Neural cell (in vitro differentiated cells): ENCODE measurements around the gene TBKBP1. TPM values are rescaled to one million over a fixed set of nuclear protein-coding genes. Genes with fewer than 3 reads are reported as not detected.

ENCODE experiments used
- H2AFZ ChIP-seq: fragments of 200-600, 300-800 bp; sonication (generic), shearing (Covaris generic); 2 replicates; pipeline ENCODE4 v1.6.0; 2014; ENCODE audit warnings: low read depth, mild to moderate bottlenecking, antibody characterized with exemption, low read length, moderate library complexity
- H3F3A ChIP-seq: fragments of 200-600 bp; shearing (Covaris generic); 2 replicates; pipeline ENCODE4 v1.6.1; 2016; ENCODE audit warnings: mild to moderate bottlenecking, moderate library complexity, mixed read lengths, antibody characterized with exemption, low read length; ENCODE audit not compliant: insufficient read depth, poor library complexity, severe bottlenecking
- H3K27ac ChIP-seq: fragments of 200-600, 300-800 bp; sonication (generic), shearing (Covaris generic); 2 replicates; pipeline ENCODE4 v1.5.1; 2014; ENCODE audit warnings: mild to moderate bottlenecking, low read length, moderate library complexity
- H3K27me3 ChIP-seq: fragments of 300-800, 200-600 bp; sonication (generic), shearing (Covaris generic); 2 replicates; pipeline ENCODE4 v1.6.0; 2014; ENCODE audit warnings: mild to moderate bottlenecking, low read depth, low read length, moderate library complexity; ENCODE audit not compliant: insufficient read depth
- H3K36me3 ChIP-seq: fragments of 300-800, 200-600 bp; sonication (generic), shearing (Covaris generic); 2 replicates; pipeline ENCODE4 v1.5.1; 2014; ENCODE audit warnings: mild to moderate bottlenecking, antibody characterized with exemption, low read length, moderate library complexity; ENCODE audit not compliant: insufficient read depth
- H3K4me2 ChIP-seq: fragments of 300-800, 200-600 bp; sonication (generic), shearing (Covaris generic); 2 replicates; pipeline ENCODE4 v1.6.0; 2014; ENCODE audit warnings: mild to moderate bottlenecking, low read length
- H3K4me3 ChIP-seq: fragments of 300-800, 200-600 bp; sonication (generic), shearing (Covaris generic); 2 replicates; pipeline ENCODE4 v1.5.1; 2014; ENCODE audit warnings: mild to moderate bottlenecking, low read length, moderate library complexity
- H3K79me2 ChIP-seq: fragments of 200-600 bp; shearing (Covaris generic); replicated peaks from 2 replicates; pipeline ENCODE4 v1.6.0; 2014; ENCODE audit warnings: mild to moderate bottlenecking, low read length, moderate library complexity; ENCODE audit not compliant: insufficient read depth
- H3K9ac ChIP-seq: fragments of 300-800, 200-600 bp; sonication (generic), shearing (Covaris generic); 2 replicates; pipeline ENCODE4 v1.6.1; 2016; ENCODE audit warnings: mild to moderate bottlenecking, low read length, mixed read lengths
- H3K9me2 ChIP-seq: fragments of 200-600 bp; shearing (Covaris generic); 2 replicates; pipeline ENCODE4 v1.6.1; 2016; ENCODE audit warnings: mild to moderate bottlenecking, low read length, mixed read lengths; ENCODE audit not compliant: insufficient read depth
- H3K9me3 ChIP-seq: fragments of 200-600, 300-800 bp; sonication (generic), shearing (Covaris generic); 2 replicates; pipeline ENCODE4 v1.6.1; 2016; ENCODE audit warnings: mild to moderate bottlenecking, mixed run types, low read length, moderate library complexity, mixed read lengths
- H4K20me1 ChIP-seq: fragments of 200-600 bp; shearing (Covaris generic); 2 replicates; pipeline ENCODE4 v1.6.1; 2016; ENCODE audit warnings: mild to moderate bottlenecking, mixed run types; ENCODE audit not compliant: insufficient read depth
- EP300 ChIP-seq: fragments of 450-650 bp; conservative IDR thresholded peaks from 2 replicates; pipeline ENCODE4 v1.6.1; 2014; ENCODE audit warnings: antibody characterized with exemption, mild to moderate bottlenecking, moderate library complexity; ENCODE audit not compliant: poor library complexity, severe bottlenecking
- EZH2 ChIP-seq: fragments of 200-600, 300-800 bp; shearing (Covaris generic), sonication (generic); IDR thresholded peaks from 2 replicates; pipeline ENCODE4 v1.6.1; 2014; ENCODE audit warnings: antibody characterized with exemption, low read length, borderline replicate concordance, mild to moderate bottlenecking; ENCODE audit not compliant: insufficient read depth, poor library complexity, severe bottlenecking
- MXI1 ChIP-seq: fragments of 450-650 bp; conservative IDR thresholded peaks from 2 replicates; pipeline ENCODE4 v1.6.1; 2014; ENCODE audit warnings: antibody characterized with exemption, mild to moderate bottlenecking; ENCODE audit not compliant: poor library complexity, severe bottlenecking
- POLR2AphosphoS5 ChIP-seq: IDR thresholded peaks from 2 replicates; pipeline ENCODE4 v1.6.1; 2012
- RAD21 ChIP-seq: fragments of 450-650 bp; conservative IDR thresholded peaks from 2 replicates; pipeline ENCODE4 v1.6.1; 2014; ENCODE audit warnings: antibody characterized with exemption, mild to moderate bottlenecking, moderate library complexity
- SMC3 ChIP-seq: fragments of 450-650 bp; conservative IDR thresholded peaks from 2 replicates; pipeline ENCODE4 v1.6.1; 2014; ENCODE audit warnings: antibody characterized with exemption, mild to moderate bottlenecking, moderate library complexity; ENCODE audit not compliant: poor library complexity
- TAF1 ChIP-seq: IDR thresholded peaks from 2 replicates; pipeline ENCODE4 v1.6.1; 2012; ENCODE audit warnings: low read depth
- polyA plus RNA-seq: library from polyadenylated mRNA; depleted of rRNA; stranded (reverse); fragments of >200 nt; gene quantifications from 2 replicates; pipeline ENCODE4 v1.2.3, GENCODE V29; 2014
- TF ChIP-seq, protein P1 (sequence below): IDR thresholded peaks from 2 replicates; pipeline ENCODE4 v1.6.1; 2012; ENCODE audit warnings: borderline replicate concordance
- TF ChIP-seq, protein P2 (sequence below): fragments of 450-650 bp; IDR thresholded peaks from 2 replicates; pipeline ENCODE4 v1.5.1; 2014; ENCODE audit warnings: antibody characterized with exemption, mild to moderate bottlenecking, moderate library complexity; ENCODE audit not compliant: poor library complexity, severe bottlenecking

The TBKBP1 gene
- polyA plus RNA-seq, 1 donor from 2014 or later = 25.4 TPM

DNA sequence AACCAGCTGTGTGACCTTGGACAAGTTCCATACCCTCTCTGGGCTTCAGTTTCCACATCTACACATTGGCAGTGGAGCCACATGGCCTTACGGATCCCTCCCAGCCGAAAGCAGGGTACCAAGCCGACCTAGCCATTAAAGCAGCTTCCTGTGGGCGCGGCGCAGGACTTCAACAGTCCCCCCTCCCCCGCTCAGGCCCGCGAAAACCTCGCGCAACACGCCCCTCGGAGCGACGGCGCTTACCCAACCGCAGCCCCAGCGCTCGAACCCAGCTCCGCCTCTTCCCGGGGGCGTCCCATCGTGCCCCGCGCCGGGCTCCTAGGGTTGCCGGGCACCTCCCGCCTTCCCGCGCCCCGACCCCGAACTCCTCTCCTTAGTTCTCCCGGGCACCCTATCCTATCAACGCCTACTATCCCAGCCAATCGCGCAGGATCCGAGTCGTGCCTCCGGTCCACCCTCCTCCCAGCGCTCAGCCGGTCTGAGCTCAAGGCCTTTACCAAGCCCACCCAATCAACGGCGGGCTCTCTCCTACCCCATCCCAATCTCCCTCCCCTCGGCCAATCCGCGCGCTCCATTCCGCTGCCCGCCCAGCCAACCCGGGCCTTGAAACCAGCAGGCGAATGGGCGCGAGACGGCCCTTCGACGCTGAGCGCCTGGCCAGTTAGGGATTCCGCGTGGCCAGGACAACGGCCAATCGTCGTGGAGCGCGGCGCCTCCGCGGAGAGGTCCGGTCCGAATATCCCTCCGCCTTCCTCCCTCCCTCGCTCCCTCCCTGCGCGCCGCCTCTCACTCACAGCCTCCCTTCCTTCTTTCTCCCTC, 44.6 kb upstream of the TBKBP1 start, which contains the start of gene KPNB1:
Gene KPNB1 (plus strand): TSS at position 767 of the 819 bp plus-strand sequence. CDS start 326 bp downstream, outside the sequence.
- Histone ChIP-seq H4K20me1 (no peaks in the 10 kb centered on the region), H3K36me3 (no peaks in the 10 kb centered on the region), H2AFZ (peak within 1 kb of the TSS; percentile 90), H3K4me3 (peak within 1 kb of the TSS; percentile 88), H3F3A (no peaks in the 10 kb centered on the region), H3K9me2 (no peaks in the 10 kb centered on the region), H3K9me3 (no peaks in the 10 kb centered on the region), H3K27me3 (no peaks in the 10 kb centered on the region), H3K4me2 (peak within 1 kb of the TSS; percentile 90), H3K79me2 (peaks cover 40% of the 10 kb centered on the region), H3K27ac (peak within 1 kb of the TSS; percentile 79), H3K9ac (peak within 1 kb of the TSS; percentile 82)
- TF ChIP-seq RAD21 (no peak), EP300 (peak; percentile 7), SMC3 (no peak), TAF1 (peak; percentile 87), MXI1 (peak; percentile 78), POLR2AphosphoS5 (peak; percentile 84), EZH2 (no peak)
- TF ChIP-seq, protein P1, sequence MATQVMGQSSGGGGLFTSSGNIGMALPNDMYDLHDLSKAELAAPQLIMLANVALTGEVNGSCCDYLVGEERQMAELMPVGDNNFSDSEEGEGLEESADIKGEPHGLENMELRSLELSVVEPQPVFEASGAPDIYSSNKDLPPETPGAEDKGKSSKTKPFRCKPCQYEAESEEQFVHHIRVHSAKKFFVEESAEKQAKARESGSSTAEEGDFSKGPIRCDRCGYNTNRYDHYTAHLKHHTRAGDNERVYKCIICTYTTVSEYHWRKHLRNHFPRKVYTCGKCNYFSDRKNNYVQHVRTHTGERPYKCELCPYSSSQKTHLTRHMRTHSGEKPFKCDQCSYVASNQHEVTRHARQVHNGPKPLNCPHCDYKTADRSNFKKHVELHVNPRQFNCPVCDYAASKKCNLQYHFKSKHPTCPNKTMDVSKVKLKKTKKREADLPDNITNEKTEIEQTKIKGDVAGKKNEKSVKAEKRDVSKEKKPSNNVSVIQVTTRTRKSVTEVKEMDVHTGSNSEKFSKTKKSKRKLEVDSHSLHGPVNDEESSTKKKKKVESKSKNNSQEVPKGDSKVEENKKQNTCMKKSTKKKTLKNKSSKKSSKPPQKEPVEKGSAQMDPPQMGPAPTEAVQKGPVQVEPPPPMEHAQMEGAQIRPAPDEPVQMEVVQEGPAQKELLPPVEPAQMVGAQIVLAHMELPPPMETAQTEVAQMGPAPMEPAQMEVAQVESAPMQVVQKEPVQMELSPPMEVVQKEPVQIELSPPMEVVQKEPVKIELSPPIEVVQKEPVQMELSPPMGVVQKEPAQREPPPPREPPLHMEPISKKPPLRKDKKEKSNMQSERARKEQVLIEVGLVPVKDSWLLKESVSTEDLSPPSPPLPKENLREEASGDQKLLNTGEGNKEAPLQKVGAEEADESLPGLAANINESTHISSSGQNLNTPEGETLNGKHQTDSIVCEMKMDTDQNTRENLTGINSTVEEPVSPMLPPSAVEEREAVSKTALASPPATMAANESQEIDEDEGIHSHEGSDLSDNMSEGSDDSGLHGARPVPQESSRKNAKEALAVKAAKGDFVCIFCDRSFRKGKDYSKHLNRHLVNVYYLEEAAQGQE = peak; percentile 12
- TF ChIP-seq, protein P2, sequence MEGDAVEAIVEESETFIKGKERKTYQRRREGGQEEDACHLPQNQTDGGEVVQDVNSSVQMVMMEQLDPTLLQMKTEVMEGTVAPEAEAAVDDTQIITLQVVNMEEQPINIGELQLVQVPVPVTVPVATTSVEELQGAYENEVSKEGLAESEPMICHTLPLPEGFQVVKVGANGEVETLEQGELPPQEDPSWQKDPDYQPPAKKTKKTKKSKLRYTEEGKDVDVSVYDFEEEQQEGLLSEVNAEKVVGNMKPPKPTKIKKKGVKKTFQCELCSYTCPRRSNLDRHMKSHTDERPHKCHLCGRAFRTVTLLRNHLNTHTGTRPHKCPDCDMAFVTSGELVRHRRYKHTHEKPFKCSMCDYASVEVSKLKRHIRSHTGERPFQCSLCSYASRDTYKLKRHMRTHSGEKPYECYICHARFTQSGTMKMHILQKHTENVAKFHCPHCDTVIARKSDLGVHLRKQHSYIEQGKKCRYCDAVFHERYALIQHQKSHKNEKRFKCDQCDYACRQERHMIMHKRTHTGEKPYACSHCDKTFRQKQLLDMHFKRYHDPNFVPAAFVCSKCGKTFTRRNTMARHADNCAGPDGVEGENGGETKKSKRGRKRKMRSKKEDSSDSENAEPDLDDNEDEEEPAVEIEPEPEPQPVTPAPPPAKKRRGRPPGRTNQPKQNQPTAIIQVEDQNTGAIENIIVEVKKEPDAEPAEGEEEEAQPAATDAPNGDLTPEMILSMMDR = no peak

DNA sequence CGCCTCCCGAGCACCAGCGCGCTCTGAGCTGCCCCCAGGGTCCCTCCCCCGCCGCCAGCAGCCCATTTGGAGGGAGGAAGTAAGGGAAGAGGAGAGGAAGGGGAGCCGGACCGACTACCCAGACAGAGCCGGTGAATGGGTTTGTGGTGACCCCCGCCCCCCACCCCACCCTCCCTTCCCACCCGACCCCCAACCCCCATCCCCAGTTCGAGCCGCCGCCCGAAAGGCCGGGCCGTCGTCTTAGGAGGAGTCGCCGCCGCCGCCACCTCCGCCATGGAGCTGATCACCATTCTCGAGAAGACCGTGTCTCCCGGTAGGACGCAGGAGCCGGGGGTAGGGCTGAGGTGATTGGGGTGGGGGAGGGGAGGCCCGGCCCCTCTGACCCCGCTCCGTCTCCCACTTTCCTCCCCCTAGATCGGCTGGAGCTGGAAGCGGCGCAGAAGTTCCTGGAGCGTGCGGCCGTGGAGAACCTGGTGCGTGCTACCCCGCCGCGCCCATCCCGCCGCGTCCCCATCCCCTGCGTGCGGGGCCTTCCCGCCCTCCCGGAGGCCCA, 43.9 kb upstream of the TBKBP1 start:
- H3K79me2 ChIP-seq = peaks cover 47% of the 10 kb centered on the region
- no peaks in the 10 kb centered on the region for H3F3A ChIP-seq
- no peaks in the 10 kb centered on the region for H3K27me3 ChIP-seq
- H3K4me3 ChIP-seq = peak overlapping the region; percentile 88
- no peaks in the 10 kb centered on the region for H3K9me2 ChIP-seq
- H3K9me3 ChIP-seq = no peaks in the 10 kb centered on the region
- peak overlapping the region; percentile 79 for H3K27ac ChIP-seq
- H4K20me1 ChIP-seq = no peaks in the 10 kb centered on the region
- H3K9ac ChIP-seq = peak overlapping the region; percentile 82
- no peaks in the 10 kb centered on the region for H3K36me3 ChIP-seq
- no peak overlapping the region for H2AFZ ChIP-seq
- H3K4me2 ChIP-seq = no peak overlapping the region
- TF ChIP-seq RAD21 (no peak), MXI1 (no peak), EP300 (no peak), EZH2 (no peak), POLR2AphosphoS5 (no peak), SMC3 (no peak), TAF1 (no peak)
- TF ChIP-seq, protein P1 = no peak
- TF ChIP-seq, protein P2 = no peak
